HG03442 (cell line): ENCODE data around the gene ADRA2C.

ENCODE experiments used
- ATAC-seq: cut with Tn5 transposase; IDR thresholded peaks from one replicate; pipeline ENCODE4 v1.9.1; 2021; ENCODE audit warnings: mild to moderate bottlenecking, moderate library complexity; ENCODE audit not compliant: unreplicated experiment

The ADRA2C gene

DNA sequence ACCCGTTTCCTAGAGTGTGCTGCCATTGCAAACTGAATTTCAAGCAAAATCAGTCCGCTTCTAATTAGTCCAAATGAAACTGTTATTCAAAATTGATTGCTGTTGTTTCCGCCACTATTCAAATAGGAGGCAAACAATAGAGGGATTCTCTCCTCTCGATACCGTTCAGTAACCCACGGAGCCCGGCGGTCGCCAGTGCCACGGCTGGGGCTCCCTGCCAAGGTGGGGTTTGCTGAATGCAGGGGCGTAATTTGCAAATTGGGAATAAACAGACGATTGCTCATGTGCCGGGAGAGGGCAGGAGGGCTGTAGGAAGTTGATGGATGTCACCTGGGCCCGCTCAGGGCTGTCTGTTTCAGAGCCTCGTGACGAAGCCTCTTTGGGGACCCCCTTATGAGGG is 8.8 kb downstream of the ADRA2C start:
- ATAC-seq: no peak

DNA sequence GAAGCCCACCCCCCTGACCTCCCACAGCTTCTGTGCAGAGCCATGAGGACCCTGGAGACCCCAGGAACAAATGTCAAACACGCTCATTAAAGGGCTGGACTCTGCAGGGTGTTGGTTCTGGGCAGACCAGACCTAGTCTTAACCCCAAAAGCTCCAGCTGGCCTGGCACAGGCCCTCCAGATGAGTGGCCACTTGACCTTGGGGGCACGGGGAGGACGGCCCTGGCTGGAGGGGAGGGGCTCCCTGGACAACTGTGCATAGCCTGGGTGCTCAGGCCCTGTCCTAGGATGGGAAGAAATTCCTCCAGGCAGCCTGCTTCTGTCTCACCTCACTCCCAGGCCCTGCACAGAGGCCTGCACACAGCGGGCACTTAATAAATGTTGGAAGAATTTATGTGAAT is 9.4 kb downstream of the ADRA2C start:
- no peak for ATAC-seq

DNA sequence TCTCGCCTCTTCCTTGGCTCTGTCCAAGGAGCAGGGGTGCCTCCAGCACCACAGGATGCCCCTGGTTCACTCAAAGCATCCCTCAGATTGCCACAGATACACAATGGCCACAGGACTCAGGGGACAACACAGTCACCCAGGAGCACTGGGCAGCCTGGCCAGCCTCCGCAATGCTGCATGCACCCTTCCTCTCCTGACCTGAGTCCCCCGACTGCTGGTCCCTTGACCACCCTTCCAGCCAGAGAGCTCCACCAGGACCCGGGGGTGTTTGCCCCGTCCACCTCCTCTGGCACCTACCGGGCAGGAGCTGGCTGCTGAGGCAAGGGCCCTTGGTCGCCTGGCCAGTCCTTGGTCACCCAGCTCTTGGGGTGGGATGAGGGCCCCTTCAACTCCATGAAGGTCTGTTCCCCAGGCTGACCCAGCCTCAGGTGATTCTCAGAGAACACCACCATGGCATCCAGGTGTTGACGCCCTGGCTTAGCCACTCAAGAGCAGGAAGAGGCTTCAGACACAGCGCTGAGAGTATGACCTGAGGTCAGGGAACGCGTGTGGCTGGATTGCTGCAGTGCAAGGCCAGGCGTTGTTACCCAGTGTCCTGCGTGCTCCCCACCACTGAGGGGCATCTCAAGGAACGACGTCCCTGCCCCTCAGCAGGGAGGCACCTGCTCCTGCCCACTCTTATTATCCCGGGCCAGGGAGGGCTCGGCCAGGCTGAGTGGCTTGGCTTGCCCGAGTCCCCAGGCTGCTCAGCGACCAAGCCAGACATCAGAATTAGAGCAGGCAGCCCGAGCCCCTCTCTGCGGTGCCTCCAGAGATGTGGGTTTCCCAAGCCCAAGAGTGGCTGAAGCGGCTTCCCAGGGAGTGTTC is 10.2 kb downstream of the ADRA2C start:
- ATAC-seq: no peak

GRCh38 chr4:3777033-3777390 is 10.8 kb downstream of the ADRA2C start:
- no peak for ATAC-seq

DNA sequence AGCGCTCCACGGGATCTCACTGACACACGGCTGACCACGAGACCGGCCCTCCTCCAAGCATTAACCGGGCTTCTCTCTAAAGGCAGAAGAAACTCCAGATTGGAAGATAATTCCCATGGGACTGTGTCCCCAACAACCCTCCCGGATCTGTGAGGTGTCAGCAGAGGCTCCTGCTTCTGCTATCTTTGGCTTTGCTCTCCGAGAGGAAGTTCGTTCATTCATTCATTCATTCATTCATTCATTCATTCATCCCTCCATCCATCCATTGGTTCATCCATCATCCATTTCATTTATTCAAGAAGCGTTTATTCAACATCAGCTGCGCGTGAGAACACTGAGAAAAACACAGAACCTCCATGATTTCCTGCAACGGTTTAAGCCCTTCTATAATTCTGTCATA is 11.5 kb downstream of the ADRA2C start:
- ATAC-seq: no peak

- no peak for ATAC-seq
These were observed 13.3 kb downstream of the ADRA2C start for GRCh38 chr4:3779509-3779908.

DNA sequence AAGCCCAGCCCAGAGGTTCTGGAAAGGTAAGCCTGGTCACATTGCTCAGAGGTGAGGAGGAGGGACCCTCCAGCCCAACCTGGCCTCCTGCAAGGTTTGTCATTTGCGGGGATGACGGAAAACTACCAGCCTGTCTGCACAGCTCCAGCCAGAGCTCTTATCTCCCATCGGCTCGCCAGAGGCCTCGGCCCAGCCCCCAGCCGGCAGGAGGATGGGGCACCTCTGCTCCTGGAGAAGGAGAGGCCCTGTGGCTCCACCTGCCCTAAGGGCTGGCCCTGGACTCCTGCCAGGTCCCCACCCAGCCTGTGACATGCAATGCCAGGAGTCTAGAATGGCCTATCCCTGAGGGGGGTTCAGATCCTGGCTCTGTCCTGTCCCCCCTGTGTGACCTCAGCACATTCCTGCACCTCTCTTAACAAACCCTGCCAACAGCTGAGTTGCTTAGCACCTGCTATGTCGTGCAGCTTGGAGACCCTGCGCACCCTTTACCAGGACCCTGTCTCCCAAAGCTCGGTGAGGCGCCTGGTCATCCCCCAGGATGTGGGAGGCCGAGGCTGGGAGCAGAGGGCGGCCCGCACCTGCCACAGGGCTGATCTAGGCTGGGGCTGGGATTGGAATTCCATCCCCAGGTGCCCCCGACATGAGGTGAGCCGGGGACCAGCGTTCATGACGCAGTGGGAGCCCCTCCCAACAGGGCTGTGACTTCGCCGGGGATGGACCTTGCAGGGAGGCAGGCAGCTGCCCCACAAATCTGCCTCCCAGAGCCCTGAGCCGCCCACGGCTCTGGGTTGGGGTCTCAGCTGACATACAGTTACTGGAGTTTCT is 14.4 kb downstream of the ADRA2C start:
- no peak for ATAC-seq

DNA sequence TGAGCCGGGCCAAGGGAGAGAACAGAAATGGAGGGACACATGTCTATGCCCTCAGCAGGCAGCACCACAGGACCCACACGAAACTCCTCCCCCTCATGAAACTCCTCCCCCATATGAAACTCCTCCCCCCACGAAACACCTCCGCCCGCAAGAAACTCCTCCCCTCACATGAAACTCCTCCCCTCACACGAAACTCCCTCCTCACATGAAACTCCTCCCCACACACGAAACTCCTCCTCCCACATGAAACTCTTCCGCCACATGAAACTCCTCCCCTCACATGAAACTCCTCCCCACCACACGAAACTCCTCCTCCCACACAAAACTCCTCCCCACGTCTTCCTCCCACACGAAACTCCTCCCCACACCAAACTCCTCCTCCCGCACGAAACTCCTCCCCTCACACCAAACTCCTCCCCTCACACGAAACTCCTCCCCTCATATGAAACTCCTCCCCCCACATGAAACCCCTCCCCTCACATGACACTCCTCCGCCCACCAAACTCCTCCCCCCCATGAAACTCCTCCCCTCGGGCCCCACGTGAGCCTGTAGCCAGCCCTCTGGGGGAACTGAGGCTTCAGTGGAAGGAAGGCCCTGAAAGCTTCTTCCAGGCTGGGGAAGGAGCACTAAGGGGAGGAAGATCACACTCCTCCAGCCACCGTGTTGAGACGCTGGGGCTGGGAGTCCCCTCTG is 15.2 kb downstream of the ADRA2C start:
- no peak for ATAC-seq

GRCh38 chr4:3781997-3782930 is 16.1 kb downstream of the ADRA2C start:
- no peak for ATAC-seq

DNA sequence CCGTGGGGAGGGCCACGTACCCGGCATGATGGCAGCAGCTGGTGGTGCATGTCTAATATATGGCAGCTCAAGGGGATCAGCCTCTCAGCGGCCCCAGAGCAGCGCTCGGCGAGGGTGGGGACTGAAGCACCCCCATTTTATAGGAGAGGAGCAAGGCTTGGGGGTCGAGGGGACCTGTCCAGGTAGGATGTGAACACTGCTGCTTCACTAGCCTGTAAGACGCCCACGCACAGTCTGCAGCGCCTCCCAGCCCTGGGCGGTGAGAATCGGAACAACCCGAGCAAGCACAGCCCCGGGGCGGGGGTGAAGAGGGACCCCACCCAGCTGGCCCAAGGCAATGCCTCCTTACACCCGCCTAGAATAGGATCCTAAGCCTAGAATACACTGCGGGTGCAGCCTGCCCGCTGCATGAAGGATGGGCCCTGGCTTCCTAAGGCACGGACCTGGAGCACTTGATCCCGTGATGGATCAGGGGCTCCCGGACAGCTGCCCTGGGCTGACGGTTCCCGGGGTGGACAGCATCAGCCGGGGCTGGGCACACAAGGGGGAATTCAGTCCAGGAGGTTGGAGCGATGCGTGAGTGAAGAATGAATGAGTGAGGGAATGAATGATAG is 17.6 kb downstream of the ADRA2C start:
- no peak for ATAC-seq

GRCh38 chr4:3784454-3785291 is 18.5 kb downstream of the ADRA2C start:
- no peak for ATAC-seq

DNA sequence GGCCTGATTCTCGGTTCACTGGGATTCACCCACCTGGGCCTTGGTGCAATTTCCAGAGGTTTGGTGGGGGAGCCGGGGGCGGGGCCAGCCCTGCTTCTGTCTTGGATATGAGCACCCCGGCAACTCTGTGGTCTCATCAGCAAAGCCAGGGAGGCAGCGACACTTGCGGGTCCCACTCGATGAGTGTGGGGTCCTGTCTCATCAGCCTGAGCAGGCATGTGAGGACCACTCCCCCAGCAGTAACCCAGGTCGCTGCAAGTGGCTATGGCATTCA is 19.0 kb downstream of the ADRA2C start:
- no peak for ATAC-seq

DNA sequence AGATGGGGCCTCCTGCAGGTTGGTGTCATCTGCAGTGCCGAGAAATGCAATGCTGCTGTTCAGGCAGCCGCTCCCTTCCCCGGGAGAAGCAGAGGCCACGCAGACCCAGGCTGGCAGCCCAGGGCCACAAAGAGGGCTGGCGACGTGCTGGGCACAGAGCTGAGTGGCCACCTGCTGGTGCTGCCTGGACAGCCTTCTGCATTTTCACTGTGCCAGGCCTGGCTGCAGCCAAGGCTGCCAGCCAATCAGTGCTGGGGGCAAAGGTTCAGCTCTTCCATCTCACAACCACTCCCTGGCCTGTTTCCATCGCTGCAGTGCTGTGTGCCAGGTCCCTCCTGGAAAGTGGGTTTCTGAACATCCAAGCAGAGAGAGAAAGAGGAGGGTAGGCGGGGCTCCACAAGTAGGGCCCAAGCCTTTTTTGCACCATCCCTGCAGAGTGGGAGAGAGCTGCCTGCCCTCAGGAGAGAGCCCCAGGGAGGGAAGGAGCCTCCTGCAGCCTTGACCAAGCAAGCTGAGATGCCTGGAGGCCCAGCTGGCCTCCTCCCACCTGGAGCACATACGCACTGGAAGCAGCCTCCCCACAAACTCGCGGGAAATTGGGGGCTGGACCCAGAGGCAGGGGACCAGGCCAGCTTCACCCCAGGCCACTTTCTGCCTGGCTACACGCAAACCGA is 20.1 kb downstream of the ADRA2C start:
- ATAC-seq: no peak

- no peak for ATAC-seq
These were observed 21.5 kb downstream of the ADRA2C start for GRCh38 chr4:3787489-3788365.

DNA sequence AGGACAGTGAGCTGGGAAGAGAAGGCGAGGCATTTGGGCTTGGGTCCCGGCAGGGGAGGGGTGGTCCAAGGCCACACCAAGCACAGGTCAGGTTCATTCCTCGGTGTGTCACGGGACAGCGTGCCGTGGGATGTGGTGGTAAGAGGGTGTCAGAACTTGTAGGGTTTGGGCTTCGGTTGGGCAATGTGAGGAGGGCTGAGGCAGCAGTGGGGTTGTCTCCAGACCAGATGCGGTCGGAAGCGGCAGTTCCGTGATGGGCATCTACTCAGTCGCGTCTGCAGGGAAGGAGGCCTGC is 22.1 kb downstream of the ADRA2C start:
- no peak for ATAC-seq

DNA sequence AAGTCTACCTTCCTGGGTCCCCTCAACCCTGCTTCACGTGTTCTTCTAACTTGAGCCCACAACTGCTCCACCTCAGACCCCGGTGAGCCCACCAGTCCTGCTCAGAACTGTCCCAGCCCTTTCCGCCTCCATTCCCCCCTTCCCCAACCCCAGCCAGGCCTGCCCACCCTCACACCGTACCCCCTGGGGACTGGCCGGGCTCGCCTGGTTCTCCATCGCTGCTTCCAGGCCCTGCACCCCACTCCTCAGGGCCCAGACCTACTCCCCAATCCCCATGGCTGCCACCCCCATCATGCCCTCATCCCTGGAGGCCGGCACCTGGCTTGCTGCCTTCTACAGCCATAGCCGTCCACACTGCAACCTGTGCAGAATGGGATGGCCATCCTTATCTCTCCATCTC is 23.4 kb downstream of the ADRA2C start:
- no peak for ATAC-seq

GRCh38 chr4:3790006-3790561 is 23.9 kb downstream of the ADRA2C start:
- no peak for ATAC-seq

- no peak for ATAC-seq
These were observed 25.1 kb downstream of the ADRA2C start for GRCh38 chr4:3791256-3791655.
